Measurements from ENCODE around the gene CCND3. TPM values are rescaled to one million over a fixed set of nuclear protein-coding genes. Genes with fewer than 3 reads are reported as not detected.

Gene CCND3
- total and polyA plus RNA-seq, 2 of the 8 experiments (the other 6 are each of a cell fraction or from before 2014, with no cell fraction given): 30.6 to 32.9 TPM

DNA sequence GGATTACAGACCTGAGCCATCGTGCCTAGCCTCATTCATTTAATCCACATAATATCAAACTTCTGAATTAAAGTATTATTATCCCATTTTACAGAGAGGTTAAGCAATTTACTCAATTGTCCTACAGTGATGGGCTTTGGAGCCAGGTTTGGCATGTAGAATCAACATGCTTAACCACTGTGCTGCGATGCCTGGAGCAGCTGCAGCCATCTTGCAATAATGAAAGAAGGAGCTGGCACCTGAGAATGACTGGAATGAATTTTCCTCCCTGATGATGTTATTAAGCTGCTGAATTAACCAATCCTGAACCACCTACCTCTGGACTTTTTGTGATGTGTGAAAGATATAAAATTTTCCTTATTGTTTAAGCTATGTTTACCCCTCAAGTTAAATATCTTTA is 13.1 kb upstream of the CCND3 start:
- DNase-seq (ENCODE audit: low read depth in 1 of 2, low spot score in 2 of 2) (no peak), FAIRE-seq (no peak)
- Histone ChIP-seq H3K23ac (ENCODE audit: insufficient read length) (no peak overlapping the region), H2BK120ac (replicated peaks; ENCODE audit: low read depth, low read length) (no peak overlapping the region), H3K9ac (replicated peaks in 1 of 4; ENCODE audit: extremely low read depth in 1 of 4, low read depth in 3 of 4, low read length in 3 of 4) (no peak overlapping the region), H2AK5ac (ENCODE audit: low read depth, low read length) (no peak overlapping the region), H4K20me1 (replicated peaks in 1 of 2; ENCODE audit: control insufficient read depth in 1 of 2, insufficient read depth in 2 of 2, low read length in 2 of 2) (no peaks in the 10 kb centered on the region), H4K5ac (ENCODE audit: insufficient read length, low read depth, low read length) (no peak overlapping the region), H3K27ac (ENCODE audit: low read depth, low read length) (no peak overlapping the region), H2BK15ac (ENCODE audit: low read length) (no peak overlapping the region), H2AFZ (ENCODE audit: low read length) (no peak overlapping the region), H3K4me3 (ENCODE audit: extremely low read depth in 1 of 4, insufficient read depth in 2 of 4, low read depth in 3 of 4, low read length in 4 of 4) (no peak overlapping the region), H3K56ac (replicated peaks; ENCODE audit: insufficient read length, low read depth, low read length) (no peak overlapping the region), H3K36me3 (ENCODE audit: control insufficient read depth in 2 of 4, insufficient read depth in 4 of 4, low read length in 3 of 4) (no peaks in the 10 kb centered on the region), H3K79me2 (ENCODE audit: control insufficient read depth in 1 of 2, insufficient read depth in 2 of 2, low read length in 2 of 2) (no peaks in the 10 kb centered on the region), H3K27me3 (replicated peaks in 1 of 4; ENCODE audit: control insufficient read depth in 3 of 4, extremely low read depth in 1 of 4, insufficient read depth in 3 of 4, low read length in 3 of 4) (no peaks in the 10 kb centered on the region; a peak in 2 of 7 replicates), H3K23me2 (ENCODE audit: low read depth, low read length) (no peaks in the 10 kb centered on the region), H3K4ac (replicated peaks; ENCODE audit: insufficient read length, low read depth, low read length) (no peak overlapping the region), H2BK20ac (ENCODE audit: low read length) (no peak overlapping the region), H2BK12ac (ENCODE audit: low read depth, low read length) (no peak overlapping the region), H4K8ac (ENCODE audit: extremely low read depth, insufficient read depth, low read length) (no peak overlapping the region), H3K14ac (ENCODE audit: insufficient read length) (no peak overlapping the region), H3K18ac (ENCODE audit: extremely low read depth, low read length) (no peak overlapping the region), H3K4me1 (replicated peaks in 1 of 4; ENCODE audit: control insufficient read depth in 3 of 4, insufficient read depth in 4 of 4, low read length in 3 of 4) (no peaks in the 10 kb centered on the region), H3K79me1 (ENCODE audit: low read depth, low read length) (no peaks in the 10 kb centered on the region), H2BK5ac (ENCODE audit: low read depth, low read length) (no peak overlapping the region), H3K4me2 (ENCODE audit: insufficient read depth in 1 of 2, low read depth in 2 of 2, low read length in 2 of 2) (no peak overlapping the region), H4K91ac (replicated peaks; ENCODE audit: insufficient read length, low read length) (no peak overlapping the region), H3K9me3 (ENCODE audit: insufficient read depth in 2 of 2, low read depth in 1 of 2, low read length in 1 of 2) (no peaks in the 10 kb centered on the region)
- no peak for TF ChIP-seq GABPA (IDR thresholded peaks at IDR 0.05; ENCODE audit: borderline replicate concordance, insufficient read depth, low read length)
- ChIA-PET POLR2A (ENCODE audit: partially characterized antibody) (interaction anchor here (0.8 to 1.1 kb wide), 2 partner anchors 9 to 96 kb away, joined by 3 read pairs; no protein-coding TSS in a partner anchor), CTCF (ENCODE audit: partially characterized antibody) (interaction anchor here (0.7 kb wide), 1 partner anchor 8 kb away, joined by 3 read pairs; no protein-coding TSS in a partner anchor)
- 89% methylated on average over 2 of the region's 2 CpGs; no CpG with 5 or more reads in 1 of the 2 experiments for WGBS, 2 experiments (ENCODE audit: extremely low coverage in 1 of 2, insufficient coverage in 1 of 2, insufficient read length in 1 of 2, insufficient replicate concordance in 2 of 2, low coverage in 1 of 2, low lambda C conversion rate in 2 of 2, missing lambda C conversion rate in 1 of 2)

Measured in H1 (cell line).